ENCODE results near the gene BCR.

Gene BCR

DNA sequence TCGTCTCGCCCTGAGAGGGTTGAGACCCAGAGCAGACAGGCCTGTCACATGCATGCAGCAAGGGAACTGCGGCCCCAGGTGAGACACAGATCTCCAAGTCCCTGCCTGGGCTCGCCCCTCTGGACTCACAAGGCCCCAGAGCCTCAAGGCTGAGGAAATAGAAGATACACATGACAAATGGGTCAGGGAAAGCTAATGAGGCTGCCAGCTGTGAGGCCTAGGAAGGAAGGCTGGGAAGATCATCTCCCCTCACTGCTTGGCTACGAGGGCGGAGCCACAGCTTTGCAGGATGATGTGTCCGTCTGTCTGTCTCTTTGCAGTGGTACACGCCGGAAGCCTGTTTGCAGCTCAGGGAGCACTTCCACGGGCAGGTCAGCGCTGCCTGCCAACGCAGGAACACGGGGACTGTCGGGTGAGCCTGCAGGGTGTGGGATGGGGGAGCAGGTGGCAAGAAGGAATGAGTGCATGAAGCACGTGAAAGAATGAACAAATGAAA lies 30.5 kb upstream of the BCR start:
- DNase-seq = no peak

DNA sequence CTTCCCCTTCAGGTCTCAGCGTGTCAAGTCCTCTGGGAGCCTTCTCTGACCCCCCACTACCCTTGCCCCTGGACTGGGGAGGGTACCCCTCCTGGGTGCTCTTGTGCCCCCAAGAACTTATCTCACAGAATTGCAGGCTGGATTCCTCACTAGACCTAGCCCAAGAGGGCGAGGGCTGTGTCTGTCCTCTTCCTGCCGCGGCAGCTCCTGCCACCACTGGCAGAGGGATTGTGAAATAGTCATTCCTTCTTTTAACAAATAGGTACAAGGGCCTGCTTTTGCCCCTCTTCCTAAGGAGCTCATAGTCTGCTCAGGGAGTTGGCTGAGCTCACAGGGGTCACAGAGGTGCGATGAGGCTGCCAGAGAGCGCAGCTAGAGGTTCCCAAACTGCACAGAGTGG lies 29.5 kb upstream of the BCR start:
- no peak for DNase-seq

GRCh38 chr22:23151827-23152226 lies 28.5 kb upstream of the BCR start:
- no peak for DNase-seq

DNA sequence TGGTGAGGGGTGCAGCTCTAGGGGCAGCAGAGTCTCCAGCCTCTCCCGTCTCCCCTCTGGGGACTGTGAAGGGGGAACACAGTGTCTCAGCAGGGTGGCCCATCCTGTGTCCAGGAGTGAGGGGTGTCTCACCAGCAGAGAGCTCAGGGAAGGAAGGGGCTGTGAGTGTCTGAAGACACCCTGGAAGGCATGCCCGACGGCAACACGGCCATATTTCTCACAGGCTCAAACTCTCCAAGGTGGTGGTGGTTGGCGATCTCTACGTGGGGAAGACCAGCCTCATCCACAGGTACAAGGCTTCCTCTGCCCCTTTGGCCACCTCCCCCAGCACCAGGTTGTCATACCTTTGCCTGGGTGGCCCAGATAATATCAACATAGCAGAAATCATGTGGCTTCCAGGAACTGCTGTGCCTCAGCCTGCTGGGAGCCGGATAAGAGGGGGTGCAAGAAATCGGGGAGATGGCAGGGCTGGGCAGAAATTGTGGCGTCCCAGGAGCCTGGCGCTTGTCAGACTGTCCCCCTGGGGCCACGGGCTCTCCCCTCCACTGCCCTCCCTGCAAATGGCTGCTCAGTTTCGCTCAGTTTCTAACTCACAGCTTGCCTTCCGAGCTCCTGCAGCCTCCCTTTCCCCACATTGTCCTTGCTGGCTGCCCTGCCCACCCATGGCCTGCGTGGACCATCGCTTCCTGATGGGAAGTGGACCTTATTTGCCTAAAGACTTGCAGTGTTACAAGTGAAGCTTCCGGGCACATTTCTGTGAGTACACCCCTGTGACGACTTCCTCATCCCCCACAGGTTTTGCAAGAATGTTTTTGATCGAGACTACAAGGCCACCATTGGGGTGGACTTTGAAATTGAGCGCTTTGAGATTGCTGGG lies 27.8 kb upstream of the BCR start:
- no peak for DNase-seq

DNA sequence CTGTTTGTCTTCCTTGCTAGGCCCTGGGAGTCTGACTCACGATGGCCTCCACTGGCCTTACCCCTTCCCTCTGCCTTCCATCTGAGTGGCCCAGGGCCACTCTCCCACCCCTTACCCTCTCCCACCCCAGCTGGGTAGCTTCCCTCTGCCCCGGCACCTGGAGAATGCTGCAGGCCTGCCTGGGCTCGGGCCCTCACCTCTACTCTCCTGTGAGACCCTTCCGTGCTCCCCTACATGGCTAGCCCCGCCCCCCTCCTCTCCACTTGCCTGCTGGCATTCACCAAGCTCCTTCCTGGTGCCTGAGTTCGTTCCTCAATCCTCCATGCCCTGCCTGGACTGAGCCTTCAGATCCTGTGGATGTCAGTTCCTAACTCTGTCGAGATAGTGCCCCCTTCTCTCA lies 26.3 kb upstream of the BCR start:
- no peak for DNase-seq

GRCh38 chr22:23154461-23154860 lies 25.8 kb upstream of the BCR start:
- no peak for DNase-seq

- DNase-seq = no peak
Observed at GRCh38 chr22:23155143-23155542, 25.2 kb upstream of the BCR start.

DNA sequence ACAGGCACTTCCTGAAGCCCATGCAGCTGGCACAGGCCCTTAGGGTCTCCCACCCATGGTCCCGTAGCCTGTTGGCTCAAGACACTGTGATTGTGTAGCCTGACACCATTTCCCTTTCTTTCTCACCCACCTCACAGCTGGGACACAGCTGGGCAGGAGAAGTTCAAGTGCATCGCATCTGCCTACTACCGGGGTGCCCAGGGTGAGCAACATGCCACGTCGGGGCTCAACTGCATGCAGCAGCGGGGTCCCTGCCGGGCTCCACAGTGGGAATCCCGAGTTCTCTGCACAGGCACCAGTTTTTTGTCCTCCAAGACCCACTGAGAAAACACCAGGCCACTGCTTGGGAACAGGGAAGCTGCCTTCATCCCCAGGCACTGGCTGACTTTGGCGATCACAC lies 24.5 kb upstream of the BCR start:
- DNase-seq = no peak

GRCh38 chr22:23156286-23156685 lies 24.0 kb upstream of the BCR start:
- DNase-seq = no peak

DNA sequence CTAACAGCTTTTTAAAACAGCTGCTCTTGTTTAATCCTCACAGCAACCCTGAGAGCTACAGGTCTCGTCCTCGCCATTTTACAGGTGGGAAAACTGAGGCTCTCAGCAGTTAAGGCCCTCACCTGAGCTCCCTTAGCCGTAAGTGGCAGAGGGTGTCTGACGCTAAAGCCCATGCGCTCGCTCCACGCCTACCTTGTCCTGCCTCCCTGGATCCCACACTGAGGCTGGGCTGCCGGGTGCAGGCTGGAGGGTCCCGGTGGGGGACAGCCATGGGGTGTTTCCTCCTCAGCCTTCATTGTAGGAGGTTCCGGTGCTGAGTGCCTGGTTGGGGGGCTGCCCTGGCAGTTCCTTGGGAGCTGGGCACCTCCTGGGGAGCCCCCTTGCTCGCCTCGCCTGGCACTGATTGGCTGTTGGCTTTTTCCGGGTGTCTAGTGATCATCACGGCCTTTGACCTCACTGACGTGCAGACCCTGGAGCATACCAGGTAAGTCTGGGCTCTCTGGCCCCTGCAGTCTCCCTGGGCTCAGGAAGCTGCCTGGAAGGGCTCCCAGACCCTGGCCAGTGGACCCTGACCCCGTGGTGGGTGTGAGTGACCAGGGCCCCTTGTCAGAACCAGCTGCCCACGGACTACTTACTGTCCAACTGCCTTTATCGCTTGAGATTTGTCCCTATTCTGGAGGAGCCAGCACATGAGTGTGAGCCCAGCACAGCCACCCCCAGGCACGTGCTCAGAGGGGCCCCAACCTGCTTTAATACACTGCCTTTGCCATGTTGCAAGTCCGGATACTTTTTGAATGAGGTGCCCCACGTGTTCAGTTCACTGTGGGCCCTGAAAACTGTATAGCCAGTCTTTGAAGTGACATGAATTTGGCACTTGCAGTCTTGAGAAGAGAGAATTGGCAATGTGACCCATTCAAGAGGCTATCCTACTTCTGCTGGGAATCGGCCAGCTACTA lies 22.5 kb upstream of the BCR start:
- DNase-seq = no peak

- no peak for DNase-seq
Observed at GRCh38 chr22:23158516-23159290, 21.6 kb upstream of the BCR start.

DNA sequence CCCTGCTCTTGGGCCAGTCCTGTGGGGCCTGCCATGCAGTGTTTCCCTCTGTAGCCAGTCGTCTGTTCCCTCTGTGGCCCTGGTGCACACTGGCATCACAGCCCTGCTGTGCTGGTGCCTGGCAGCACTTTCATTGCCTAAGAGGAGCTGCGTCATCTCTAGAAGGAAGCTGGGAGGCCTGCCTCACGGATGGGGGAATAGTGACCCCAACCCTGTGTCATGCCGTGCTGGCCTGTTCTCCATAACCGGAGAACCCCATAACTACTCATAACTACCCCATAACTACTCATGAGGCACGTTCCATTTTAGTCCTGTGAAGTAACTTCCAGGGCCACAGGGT lies 21.0 kb upstream of the BCR start:
- DNase-seq = no peak

DNA sequence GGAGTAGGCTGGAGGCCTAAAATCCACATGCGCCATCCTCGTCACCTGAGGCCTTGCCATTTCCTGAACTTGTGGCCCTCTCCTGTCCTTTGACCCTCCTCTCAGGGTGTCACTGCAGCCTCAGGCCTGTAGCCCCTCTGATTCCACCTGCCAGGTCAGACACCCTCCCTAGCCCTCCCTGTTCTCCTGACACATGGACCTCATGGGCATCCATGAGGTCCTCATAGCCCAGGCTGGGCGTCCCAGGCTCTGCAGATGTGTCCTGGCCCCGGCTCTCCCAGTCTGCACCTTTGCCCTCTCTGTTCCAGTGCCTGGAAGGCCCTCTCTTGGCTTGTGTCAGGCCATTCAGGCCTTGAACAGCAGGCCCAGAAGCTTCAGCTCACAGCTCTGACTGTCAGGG lies 19.3 kb upstream of the BCR start:
- no peak for DNase-seq

DNA sequence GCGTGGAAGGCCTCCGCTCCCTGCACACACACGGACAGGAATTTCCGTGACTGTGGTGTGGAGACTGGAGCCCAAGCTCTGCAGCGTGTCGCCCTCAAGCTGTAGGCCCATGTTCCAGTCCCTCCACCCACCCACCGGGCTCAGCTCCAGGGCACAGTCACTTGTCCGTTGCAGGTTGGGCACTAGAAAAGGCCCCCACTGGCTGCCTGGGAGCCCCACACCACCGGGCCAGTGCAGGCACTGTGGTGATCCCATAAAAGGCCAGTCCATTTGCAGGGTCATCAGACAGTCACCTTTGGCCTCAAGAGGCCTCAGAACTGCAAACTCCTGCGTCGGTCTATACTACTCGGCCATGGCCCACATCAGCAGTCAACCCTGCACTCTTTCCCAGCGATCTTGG lies 18.7 kb upstream of the BCR start:
- no peak for DNase-seq

- no peak for DNase-seq
Observed at GRCh38 chr22:23163665-23164064, 16.6 kb upstream of the BCR start.

DNA sequence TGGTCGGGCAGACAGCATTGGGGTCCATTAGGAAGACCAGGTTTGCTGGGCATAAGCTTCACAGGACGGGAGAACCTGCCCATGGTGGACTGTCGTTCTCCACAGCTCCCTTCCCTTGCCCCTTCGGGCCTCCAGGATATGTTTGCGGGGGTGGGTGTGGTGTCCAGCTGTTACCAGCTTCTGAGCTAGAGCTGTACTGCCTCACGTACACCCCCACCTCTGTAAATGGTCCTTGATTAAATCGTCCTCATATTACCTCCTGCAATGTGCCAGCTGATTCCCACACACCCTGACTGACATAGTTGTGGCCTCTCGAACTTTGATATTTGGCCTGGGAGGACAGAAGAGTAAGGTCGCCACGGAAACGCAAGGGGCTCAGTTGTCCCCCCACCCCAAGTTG lies 16.2 kb upstream of the BCR start:
- DNase-seq = no peak

DNA sequence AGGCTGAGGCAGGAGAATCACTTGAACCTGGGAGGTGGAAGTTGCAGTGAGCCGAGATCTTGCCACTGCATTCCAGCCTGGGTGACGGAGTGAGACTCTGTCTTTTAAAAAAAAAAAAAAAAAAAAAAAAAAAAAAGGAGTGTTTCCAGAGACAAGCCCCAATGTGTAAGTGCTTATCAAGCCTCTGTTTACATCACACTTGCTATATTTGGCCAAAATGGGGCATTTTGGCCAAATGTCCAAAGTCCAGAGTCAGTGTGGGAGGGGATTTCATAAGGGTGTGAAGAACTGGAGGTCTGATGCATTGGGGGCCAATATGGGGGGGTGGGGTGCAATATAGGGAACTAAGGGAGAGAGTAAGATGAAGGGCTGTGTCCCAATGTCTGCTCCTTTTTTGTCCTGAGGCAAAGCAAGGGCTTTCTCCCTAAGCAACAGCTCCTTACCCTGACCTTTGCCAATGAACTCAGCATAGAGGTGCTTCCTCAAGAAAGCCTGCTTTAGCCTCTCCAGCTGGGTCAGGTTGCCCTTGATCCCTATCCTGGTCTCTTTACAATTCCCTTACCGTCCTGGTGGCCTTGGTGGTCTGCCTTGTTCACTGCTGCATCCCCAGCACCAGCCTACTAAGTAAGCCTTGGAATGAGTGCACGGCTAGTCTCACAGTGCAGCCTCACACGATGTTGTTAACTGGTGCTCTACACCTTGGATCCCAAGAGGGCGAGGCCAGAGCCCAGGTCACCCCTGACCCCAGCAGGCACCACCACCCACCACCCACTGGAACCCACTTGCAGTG lies 14.1 kb upstream of the BCR start:
- DNase-seq = no peak

DNA sequence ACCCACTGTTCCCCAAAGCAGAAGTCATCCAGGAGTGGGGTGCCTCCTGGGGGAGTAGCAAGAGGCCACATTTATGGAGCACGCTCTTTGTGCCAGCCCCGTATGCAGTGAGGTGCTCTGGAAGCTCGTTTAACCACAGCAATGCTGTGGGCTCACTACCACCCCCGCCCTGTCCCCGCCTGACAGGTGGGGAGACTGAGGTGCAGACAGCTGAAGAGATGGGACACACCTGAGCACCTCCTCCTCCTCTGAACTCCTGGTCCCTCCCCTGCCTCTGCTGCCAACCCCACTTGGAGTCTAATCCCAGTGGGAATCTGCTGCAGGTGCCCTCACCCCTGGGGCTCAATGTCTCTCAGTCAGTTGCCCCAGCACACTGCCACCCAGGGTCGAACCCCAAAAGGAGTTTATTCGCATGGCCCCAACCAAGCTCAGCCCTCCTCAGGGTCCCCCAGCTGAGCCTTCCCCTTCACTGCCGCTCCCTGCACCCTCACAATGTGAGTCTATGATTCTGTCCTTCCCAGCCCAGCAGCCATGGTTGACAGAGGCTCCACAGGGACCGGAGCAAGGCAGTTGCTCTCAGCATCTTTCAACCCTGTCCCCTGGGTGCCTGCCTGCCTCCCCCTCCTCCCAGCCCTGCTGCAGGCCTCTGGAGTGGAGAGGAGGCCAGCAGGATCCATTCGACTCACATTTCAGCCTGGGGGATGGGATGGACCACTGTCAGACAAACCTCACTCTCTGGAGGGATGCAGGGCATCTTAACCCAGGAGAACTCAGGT lies 13.3 kb upstream of the BCR start:
- no peak for DNase-seq

GRCh38 chr22:23168391-23169042 lies 11.8 kb upstream of the BCR start:
- no peak for DNase-seq

- DNase-seq = no peak
Observed at GRCh38 chr22:23169043-23169406, 11.3 kb upstream of the BCR start.

Measured in right kidney (tissue), 1 donor.